ENCODE results near the gene KANSL1.
A peak's percentile ranks its signal among the peaks of the same experiment; 100 is the strongest.
"Not testable (repeated sequence)": the region's sequence is repeated elsewhere in the genome, so short reads cannot be mapped to it uniquely, and the experiment has no call there.

KANSL1 gene

GRCh38 chr17:46191322-46192188 lies 1.7 kb downstream of the KANSL1 start:
- DNase-seq: peak; percentile 13

- DNase-seq: no peak
Observed at GRCh38 chr17:46190763-46191162, 2.5 kb downstream of the KANSL1 start.

- DNase-seq: not testable (repeated sequence)
Observed at GRCh38 chr17:46186827-46187235, 6.4 kb downstream of the KANSL1 start.

- no peak for DNase-seq
Observed at GRCh38 chr17:46184696-46185095, 8.5 kb downstream of the KANSL1 start.

GRCh38 chr17:46183383-46183782 lies 9.8 kb downstream of the KANSL1 start:
- DNase-seq: not testable (repeated sequence)

- DNase-seq: no peak
Observed at GRCh38 chr17:46182961-46183360, 10.3 kb downstream of the KANSL1 start.

- DNase-seq: no peak
Observed at GRCh38 chr17:46181940-46182339, 11.3 kb downstream of the KANSL1 start.

- not testable (repeated sequence) for DNase-seq
Observed at GRCh38 chr17:46181316-46181715, 11.9 kb downstream of the KANSL1 start.

- no peak for DNase-seq
Observed at GRCh38 chr17:46180892-46181274, 12.3 kb downstream of the KANSL1 start.

- DNase-seq: not testable (repeated sequence)
Observed at GRCh38 chr17:46180185-46180891, 12.9 kb downstream of the KANSL1 start.

GRCh38 chr17:46179375-46179999 lies 13.7 kb downstream of the KANSL1 start:
- no peak for DNase-seq

- no peak for DNase-seq
Observed at GRCh38 chr17:46178550-46179214, 14.5 kb downstream of the KANSL1 start.

- no peak for DNase-seq
Observed at GRCh38 chr17:46176975-46177374, 16.3 kb downstream of the KANSL1 start.

GRCh38 chr17:46175891-46176290 lies 17.3 kb downstream of the KANSL1 start:
- DNase-seq: no peak

GRCh38 chr17:46173153-46173552 lies 20.1 kb downstream of the KANSL1 start:
- no peak for DNase-seq

GRCh38 chr17:46171939-46172338 lies 21.3 kb downstream of the KANSL1 start:
- DNase-seq: no peak

GRCh38 chr17:46170639-46171429 lies 22.4 kb downstream of the KANSL1 start:
- DNase-seq: no peak

- no peak for DNase-seq
Observed at GRCh38 chr17:46169913-46170638, 23.2 kb downstream of the KANSL1 start.

GRCh38 chr17:46167826-46168569 lies 25.2 kb downstream of the KANSL1 start:
- no peak for DNase-seq

- no peak for DNase-seq
Observed at GRCh38 chr17:46167267-46167666, 26.0 kb downstream of the KANSL1 start.
